SK-N-DZ (cell line): ENCODE results near the gene CFAP97D1.
A peak's percentile ranks its signal among the peaks of the same experiment; 100 is the strongest.

ENCODE experiments used
- DNase-seq: peaks from one replicate; pipeline ENCODE4 v3.0.0-alpha.2; 2015; ENCODE audit warnings: low spot score

CFAP97D1 gene

DNA sequence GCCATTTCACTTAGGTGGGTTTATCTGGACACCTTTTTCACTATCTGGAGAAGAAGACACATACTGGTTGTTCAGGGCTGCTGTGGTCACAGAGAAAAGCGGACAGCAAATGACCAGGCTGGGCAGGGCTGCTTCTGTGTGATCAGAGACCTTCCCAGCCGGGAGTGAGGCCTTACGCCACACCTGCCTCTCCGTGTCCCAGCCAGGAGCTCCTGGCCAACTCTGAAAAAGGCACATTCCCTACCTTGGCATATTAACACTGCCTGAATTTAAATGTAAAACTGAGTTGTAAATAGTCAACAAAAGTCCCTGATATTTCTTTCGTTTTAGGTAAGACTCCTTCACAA, 12.5 kb upstream of the CFAP97D1 start:
- DNase-seq = no peak

DNA sequence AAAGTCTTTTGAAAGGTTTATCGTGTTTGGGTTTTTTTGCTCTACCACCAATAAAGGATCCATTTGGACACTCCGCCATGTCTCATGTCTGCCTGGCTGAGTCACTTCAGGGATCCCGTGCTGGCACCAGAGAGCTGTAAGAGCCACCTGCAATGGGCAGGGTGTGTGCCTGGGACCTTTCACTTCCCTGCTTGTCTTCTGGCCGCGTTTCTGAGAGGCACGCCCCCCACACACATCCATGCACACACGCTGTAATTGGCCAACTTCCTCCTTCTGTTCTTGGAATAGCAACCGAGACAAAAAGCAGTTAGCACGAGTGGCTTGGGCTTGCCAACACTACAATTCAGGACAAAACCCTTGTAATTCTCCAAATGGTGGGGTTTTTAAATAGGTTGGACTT, 11.9 kb upstream of the CFAP97D1 start:
- DNase-seq = no peak

DNA sequence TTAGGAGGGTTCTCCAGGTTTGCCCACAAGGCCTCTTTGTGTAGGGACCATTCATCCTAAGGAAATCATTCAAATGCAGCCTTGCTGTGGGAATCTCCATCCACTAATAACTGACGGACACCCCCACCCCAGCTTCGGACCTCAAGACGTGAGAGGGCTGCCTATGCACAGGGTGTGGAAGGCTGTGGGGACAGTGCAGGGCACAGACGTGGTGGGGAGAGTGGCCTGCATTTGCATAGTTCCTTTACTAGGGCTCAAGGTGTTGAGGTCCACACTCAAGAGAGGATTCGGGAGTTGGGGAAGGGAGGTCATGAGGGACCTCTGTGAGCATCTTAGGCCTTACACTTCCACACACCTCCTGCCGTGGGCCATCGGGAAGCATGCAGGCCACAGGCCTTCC, 11.3 kb upstream of the CFAP97D1 start:
- DNase-seq = no peak

DNA sequence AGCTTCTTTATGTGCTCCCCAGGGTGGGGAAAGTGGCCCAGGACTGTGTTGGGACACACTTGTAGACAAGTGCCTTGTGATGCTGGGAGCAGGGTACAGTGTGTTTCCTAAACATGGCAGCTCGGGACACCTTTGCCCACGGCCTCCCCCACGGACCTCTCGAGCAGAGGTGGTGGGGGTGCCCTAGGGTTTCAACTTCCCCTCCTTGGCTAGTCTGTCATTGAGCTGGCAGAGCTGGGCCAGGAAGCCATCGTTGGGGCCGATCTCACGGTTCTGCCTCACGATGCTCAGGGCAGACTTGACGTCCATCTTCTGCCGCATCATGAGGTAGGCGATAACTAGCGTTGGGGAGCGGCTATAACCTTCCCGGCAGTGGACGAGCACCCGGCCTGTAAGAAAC, 10.8 kb upstream of the CFAP97D1 start:
- DNase-seq = no peak

DNA sequence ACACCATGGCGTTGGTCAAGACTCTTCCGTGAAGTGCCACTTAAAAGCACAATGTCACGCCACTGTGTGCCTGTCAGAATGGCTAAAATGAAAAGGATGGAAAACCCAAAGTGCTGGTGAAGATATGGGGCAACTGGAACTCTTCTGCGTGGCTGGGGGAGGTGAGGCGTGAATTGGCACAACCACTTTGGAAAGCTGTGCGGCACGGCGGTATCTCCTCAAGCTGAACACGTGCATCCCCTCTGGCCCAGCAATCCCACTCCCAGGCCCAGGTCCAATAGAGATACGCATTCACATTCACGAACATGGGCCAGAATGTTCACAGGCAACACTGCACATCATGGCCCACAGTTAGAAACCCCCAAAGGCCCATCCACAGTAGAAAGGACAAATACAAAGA, 10.4 kb upstream of the CFAP97D1 start:
- no peak for DNase-seq

DNA sequence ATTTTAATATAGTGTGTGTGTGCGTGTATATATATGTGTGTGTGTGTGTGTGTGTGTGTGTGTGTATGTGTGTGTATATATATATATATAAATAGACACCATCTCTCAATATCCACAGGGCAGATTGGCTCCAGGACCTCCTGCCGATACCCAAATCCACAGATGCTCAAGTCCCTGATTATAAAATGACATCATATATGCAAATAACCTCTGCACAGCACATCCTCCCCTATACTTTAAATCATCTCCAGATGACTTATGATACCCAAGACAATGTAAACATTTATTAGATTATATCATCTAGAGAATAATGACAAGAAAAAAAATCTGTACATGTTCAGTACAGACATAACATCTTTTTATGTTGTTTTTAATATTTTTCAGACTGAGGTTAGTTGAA, 9.3 kb upstream of the CFAP97D1 start:
- DNase-seq = no peak

DNA sequence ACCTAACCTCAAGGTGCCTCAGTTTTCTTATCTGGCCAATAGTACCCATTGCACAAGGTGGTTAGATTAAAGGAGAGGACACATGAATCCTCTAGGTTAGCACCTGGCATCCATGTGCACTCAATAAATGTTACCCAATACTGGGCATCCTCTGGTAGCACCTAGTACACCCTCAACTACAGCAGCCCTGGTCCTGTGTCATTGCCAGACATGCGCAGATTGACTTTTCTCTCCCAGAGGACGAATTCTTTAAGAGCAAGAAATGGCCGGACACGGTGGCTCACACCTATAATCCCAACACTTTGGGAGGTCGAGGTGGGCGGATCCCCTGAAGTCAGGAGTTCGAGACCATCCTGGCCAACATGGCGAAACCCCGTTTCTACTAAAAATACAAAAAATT, 8.8 kb upstream of the CFAP97D1 start:
- no peak for DNase-seq

DNA sequence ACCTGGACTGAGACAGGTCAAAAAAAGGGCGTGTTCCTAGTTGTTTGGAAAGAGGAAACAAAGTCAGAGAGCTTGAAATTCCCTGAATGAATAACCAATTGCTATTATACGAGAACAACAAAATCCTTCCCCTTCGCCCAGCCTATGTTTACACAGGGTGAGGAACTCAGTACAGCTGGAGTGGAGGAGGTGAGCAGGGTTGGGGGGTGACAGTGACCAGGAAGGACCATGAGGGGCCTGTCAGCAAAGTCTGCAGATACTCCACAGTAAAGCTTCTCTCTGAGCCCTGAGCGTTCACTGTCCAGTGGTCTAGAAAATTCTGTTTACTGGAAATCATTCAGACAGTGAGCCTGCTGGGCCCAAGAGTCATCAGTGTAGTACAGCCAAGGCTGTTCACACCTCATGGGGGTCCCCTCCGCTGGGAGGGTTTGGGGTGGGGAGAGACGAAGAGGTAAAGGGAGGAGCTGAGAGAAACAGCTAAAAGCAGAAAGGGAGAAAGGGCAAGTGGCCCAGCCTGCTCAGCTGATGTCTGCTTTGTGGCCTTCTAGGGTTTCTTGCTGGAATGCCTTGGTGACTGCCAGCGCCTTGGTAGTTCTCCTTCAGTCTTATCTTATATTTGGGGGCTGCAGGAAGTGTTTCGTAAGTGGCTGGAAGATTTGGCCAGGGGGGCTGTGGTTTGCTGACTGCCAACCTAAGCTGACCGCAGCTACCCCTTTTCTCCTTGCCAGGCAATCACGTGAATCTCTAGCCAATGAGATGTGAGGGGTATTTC, 7.2 kb upstream of the CFAP97D1 start:
- no peak for DNase-seq

DNA sequence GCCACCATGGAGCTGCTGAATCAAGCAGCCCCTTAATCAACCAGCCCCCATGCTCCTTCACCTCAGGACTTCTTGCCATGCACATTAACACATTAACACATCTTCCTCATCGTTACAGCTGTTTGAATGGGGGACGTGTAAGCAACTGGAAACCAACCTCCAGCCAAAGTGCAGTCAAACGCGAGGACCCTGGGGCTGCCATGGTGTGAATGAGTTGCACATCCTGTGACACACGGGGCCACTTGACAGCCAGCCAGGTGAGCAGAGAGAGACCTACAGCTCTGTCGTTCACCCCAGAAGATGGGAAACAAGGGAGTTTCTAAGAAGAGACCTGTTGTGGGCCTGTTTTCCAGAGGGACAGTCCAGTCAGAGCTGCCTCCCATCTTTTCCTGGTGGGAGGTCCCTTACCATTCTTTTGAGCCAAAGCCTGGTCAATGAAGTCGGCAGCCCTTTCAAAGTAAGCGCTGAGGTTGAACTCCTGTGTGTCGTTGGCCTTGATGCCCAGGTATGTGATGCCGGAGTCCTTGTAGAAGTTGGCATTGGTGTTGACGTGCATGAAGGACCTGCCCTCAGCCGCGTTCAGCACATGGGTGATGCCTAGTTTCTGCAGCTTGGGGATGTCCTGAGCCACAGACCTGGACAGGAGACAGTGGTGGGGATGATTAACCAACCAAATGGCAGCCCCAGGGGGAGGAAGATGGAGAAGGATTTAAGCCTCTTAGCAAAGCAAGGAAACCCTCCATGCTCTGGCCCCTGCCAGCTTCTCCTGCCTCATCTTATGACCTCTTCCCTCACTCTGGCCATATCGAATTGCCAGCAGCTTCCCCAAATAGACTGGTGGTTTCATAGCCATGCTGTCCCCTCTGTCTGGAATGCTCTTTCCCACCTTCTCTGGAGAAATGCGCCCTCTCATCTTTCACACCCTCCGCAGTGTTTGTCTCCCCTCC, 5.7 kb upstream of the CFAP97D1 start:
- DNase-seq = no peak

DNA sequence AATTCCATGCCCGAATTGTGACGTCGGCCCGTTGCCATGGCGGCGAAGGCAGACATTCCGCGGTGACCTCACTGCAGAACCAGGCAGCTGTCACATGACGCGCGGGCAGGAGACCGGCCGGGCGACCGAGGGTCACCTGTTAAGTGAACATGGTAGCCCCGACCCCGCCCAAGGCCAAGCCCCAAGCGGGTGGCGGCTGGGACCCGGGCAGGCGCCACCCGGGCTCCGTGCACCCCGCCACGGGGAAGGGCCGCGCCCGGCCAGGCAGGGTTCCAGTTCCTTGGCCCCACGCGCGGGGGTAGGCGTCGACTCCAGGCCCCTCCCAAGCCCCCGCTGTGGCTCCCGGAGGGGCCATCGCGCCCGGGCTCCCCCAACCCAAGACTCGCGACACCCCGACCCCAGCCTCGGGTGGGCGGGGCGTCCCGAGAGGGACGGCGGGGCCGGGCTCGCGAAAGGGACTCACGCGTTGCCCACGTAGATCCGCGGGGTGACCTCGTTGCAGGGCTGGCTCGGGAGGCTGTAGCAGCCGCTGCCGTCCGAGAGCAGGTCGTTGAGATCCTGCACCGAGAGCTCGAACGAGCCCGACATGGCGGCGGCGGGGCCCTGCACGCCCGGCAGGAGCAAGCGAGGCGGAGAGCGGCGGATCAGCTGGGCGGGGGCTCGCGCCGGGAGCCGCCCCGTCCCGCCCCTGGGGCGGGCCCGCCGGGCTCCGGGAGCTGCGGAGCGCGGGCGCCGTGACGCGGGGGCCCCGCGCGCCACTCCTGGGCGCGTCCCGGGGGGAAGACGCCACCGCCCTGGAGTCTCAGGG, 1.7 kb upstream of the CFAP97D1 start, which contains the start of gene DUSP3:
Gene DUSP3, minus strand, starts transcription at position 641 of the 808 bp plus-strand sequence. Its CDS starts 53 bp downstream, at position 588.
- peak; percentile 81 for DNase-seq

DNA sequence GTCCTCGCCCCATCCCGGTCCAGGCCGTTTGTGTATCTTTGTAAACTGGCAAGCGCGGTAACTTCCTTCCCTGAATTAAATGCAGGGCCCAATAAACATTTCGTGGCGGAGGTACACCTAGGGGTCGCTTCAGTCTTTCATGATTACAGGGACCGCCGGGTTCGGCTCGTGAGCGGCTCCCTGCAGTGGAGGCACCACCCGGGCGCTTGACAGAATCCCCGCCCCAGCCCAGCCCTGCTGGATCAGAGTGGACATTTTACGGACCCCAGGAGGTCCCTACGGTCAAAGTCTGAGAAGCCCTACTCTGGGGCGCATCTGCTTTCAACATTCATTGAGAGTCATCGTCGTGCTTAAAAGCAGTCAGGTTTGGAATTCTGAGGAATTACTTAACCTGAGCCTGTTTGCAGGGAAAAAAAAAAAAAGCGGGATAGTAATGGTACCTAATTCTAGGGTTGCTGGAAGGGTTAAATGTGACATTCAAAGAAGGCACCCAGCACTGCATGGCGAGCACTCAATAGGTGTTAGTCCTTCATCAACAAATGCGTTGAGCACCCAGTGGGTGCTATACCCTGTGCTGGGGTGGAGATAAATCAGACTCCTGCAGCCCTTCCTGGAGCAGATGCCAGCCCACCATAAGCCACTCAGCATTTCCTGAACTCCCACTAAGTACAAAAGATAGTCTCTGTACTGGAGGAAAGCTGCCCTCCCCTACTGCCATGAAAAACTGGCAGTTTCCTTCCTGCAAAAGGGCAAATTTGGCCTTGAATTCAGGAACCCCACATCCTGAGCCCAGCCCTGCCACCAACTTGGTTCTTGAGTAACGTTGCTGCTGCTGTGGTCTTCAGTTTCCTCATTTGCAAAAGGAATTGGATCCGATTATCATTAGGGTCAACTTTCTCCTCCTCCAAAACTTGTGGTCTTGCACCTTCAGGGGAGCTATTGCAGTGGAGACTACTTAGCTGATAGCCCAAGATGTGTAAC, 800 bp upstream of the CFAP97D1 start:
- peak; percentile 62 for DNase-seq

DNA sequence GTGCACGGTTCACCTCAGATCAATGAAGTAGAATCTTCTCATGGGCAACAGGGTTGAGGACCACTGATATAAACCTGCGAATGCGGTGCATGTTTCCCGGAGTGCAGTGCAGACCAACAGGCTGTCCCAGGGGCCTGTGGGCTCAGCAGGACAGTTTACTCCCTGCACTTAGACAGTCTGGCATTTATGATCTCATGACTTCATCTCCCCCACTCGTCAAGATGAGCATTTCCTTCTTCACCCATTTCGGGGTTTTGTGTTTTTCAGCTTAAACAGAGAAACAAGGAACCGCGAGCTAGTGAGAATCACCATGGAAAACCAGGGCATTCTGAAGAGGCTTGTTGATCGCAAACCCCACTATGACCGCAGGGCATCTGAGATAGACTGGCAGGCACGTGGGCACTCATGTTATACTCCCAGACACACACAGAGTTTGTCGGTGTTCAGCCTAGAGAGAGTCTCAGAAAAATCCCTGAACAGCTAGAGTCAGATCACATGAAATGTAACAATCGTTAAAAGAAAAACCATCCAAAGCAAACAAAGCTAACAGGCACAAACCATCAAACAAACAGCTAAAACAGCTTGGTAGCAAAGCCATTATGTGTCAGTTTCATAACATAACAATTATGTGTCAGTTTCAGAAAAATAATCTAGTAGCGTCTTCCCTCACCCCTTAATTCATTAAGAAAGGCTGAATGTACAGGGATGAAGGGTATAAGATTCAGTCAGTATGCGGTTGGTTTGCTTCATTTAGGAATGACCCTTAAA, 2.9 kb downstream of the CFAP97D1 start:
- DNase-seq = no peak

DNA sequence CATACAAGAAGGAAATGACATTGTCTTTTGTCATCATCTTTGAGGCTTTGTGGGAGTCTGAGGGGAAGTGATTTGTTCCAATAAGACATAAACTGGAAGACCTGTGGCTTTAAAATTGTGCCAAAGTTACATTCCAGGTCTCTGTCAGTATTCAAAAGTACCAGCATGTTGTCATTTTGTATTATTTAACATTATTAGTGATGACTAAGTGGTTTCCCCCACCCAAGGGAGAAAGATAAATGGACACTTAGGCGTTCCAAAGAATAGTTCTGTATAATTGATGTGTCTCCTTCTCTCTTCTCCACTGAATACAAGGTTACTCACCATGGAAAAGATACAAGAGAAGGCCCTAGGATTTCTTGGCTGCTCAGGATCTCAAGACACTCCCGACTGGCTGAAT, 3.8 kb downstream of the CFAP97D1 start:
- no peak for DNase-seq

DNA sequence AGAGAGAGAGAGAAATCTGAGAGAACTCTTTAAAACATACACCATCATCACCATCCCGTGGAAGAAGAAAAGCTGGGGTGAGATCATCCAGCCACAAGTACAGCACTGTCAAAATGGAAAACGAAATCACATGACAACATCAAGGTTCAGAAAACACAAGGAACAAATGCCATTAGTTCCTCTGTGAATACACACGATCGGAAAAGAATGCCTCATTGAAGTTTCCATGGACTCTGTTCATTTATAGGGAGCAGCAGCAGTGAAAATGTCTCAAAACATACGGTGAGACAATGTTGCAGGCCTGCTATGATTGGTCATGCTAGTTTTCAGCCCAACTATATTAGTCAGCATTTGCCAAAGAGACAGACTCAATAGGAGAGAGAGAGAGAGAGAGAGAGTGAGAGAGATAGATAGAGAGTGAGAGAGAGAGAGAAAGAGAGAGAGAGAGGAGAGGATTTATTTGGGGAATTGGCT, 4.4 kb downstream of the CFAP97D1 start:
- no peak for DNase-seq

DNA sequence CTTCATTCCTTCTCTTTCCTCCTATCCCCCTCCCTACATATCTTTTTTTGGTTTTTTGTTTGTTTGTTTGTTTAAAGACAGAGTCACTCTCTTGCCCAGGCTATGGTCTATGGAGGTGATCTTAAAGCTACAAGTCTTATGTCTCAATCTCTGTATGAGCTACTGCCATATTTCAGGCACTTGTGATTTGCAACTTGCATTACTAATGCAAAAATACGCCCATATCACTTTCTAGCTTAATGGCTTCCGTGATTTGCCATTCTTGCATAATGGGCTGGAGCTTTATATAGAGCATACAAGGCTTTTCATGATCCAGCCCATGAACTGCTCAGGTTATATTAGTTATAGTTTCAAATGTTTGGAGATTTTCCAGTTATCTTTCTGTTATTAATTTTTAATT, 7.5 kb downstream of the CFAP97D1 start:
- DNase-seq = no peak

DNA sequence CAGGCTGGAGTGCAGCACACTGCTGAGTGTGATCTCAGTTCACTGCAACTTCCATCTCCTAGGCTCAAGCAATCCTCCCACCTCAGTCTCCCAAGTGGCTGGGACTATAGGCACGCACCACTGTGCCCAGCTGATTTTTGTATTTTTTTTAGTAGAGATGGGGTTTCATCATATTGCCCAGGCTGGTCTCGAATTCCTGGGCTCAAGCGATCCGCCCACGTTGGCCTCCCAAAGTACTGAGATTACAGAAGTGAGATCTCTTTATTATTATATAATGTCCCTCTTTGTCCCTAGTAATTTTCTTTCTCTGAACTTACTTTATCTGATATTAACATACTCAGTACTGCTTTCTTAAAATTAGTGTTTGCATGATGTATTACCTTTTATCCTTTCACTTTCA, 8.3 kb downstream of the CFAP97D1 start:
- DNase-seq = no peak

DNA sequence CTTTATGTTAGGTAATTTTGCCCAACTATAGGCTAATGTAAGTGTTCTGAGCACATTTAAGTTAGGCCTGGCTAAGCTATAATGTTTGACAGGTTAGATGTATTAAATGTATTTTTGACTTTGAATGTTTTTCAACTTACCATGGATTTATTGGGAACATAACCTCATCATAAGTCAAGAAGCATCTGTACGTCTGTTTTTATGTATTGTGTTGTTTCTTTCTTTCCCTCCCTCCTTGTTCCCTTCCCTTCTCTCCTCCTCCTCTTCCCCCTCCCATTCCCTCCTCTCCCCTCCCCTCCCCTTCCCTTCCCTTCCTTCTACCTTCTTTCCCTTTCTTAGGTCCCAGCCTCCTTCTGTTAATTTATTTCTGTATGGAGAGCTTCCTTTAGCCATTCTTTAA, 9.2 kb downstream of the CFAP97D1 start:
- no peak for DNase-seq

DNA sequence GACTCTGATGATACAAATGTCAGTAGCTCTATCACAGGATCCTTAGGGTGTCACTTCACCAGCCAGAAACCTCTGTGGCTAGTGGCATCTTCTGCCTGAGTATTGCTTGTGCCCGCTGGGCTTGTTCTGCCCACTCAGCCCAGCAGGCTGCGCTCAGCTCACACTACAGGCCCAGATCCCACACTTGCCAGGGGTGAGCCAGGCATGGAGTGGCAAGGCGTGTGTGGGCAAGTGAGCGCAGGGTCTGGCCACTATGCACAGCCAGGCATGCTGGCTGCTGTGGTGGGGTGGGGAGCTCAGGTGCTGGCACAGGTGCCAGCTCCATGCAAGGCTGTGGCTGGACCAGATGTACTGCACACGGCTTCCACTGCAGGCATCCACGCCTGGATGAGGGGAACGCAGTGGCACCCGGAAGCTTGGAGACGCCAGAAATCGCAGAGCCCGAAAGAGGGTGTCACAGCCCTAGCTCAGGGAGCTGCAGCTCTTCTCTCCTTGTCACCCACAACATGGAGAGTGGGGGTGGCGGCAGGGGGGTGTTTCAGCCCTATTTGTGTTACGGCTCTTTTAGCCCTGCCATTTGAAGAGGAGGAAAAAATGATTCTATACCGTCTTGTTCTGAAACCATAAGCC, 10.2 kb downstream of the CFAP97D1 start:
- DNase-seq = no peak

DNA sequence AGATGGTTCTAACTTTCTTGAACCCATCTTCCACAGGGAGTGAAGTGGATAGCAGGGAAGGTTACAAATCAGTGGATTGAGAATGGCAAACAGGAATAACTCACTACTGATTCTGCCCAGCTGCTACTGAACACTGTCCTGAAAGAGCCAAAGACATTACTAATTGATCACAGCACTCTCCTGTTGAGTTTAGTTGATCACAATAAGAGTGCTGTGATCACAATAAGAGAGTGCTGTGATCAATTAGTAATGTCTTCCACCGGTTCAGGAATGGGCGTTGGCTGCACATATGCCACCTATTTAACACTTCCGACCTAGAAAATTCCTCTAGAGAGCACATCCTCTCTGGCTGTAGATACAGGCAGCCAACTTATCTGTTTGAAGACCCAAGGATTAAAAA, 11.4 kb downstream of the CFAP97D1 start:
- DNase-seq = peak; percentile 61
